IMR-90 (cell line): ENCODE data around the gene PBX3. TPM values are rescaled to one million over a fixed set of nuclear protein-coding genes. Genes with fewer than 3 reads are reported as not detected.

Experiments
- ATAC-seq: fragments of 200-7000 bp; cut with Tn5 transposase; 2 replicates; pipeline ENCODE4 v1.9.1; 2020; ENCODE audit warnings: low read depth, mild to moderate bottlenecking, moderate library complexity
- BruUV-seq: library from RNA; stranded (reverse); fragments of 400-500 nt; replicated peaks from 2 replicates; lab custom pipeline; 2021; lab: Mats Ljungman, UMichigan
- CTCF ChIA-PET: fragments of 300-600 bp; formaldehyde crosslinking; extraction: SDS; loops from one replicate; lab custom pipeline; 2021; ENCODE audit warnings: antibody characterized with exemption; lab: Yijun Ruan, JAX
- POLR2A ChIA-PET: fragments of 300-600 bp; sonication (Branson Sonifier 250); formaldehyde crosslinking; loops from one replicate; lab custom pipeline; 2022; ENCODE audit warnings: antibody characterized with exemption; ENCODE audit not compliant: unreplicated experiment; lab: Charles Lee
- DNase-seq: peaks from one replicate; pipeline ENCODE4 v3.0.0; 2013
- H2AFZ ChIP-seq: replicated peaks from 2 replicates; pipeline ENCODE3; 2013; ENCODE audit warnings: low read length, mild to moderate bottlenecking; ENCODE audit not compliant: poor library complexity
- H2AK5ac ChIP-seq: 2 replicates; pipeline ENCODE4 v1.6.1; 2013; ENCODE audit warnings: low read depth, low read length, inconsistent platforms
- H2AK9ac ChIP-seq: replicated peaks from 2 replicates; pipeline ENCODE3; 2013; ENCODE audit warnings: mild to moderate bottlenecking, low read depth, low read length, moderate library complexity; ENCODE audit not compliant: poor library complexity
- H2BK120ac ChIP-seq: 2 replicates; pipeline ENCODE4 v1.6.1; 2013; ENCODE audit warnings: low read depth, low read length, inconsistent platforms
- H2BK15ac ChIP-seq: 3 replicates; pipeline ENCODE4 v1.6.1; 2013; ENCODE audit warnings: low read depth, low read length, inconsistent platforms
- H2BK20ac ChIP-seq: 2 replicates; pipeline ENCODE4 v1.6.1; 2013; ENCODE audit warnings: low read depth, mild to moderate bottlenecking, inconsistent platforms, low read length, moderate library complexity
- H2BK5ac ChIP-seq: 2 replicates; pipeline ENCODE4 v1.6.1; 2013; ENCODE audit warnings: mild to moderate bottlenecking, low read depth, low read length, inconsistent platforms; ENCODE audit not compliant: poor library complexity, severe bottlenecking
- H3K14ac ChIP-seq: replicated peaks from 2 replicates; pipeline ENCODE4 v1.6.1; 2013; ENCODE audit warnings: low read depth, low read length, inconsistent platforms
- H3K18ac ChIP-seq: 2 replicates; pipeline ENCODE4 v1.6.1; 2013; ENCODE audit warnings: low read depth, low read length, control low read depth
- H3K23ac ChIP-seq: 2 replicates; pipeline ENCODE4 v1.6.1; 2013; ENCODE audit warnings: low read depth, low read length, inconsistent platforms
- H3K27ac ChIP-seq: 2 replicates; pipeline ENCODE4 v1.5.1; 2013; ENCODE audit warnings: mild to moderate bottlenecking, control low read depth, low read length; ENCODE audit not compliant: insufficient read depth
- H3K27me3 ChIP-seq: 2 replicates; pipeline ENCODE4 v1.6.1; 2013; ENCODE audit warnings: low read length; ENCODE audit not compliant: control insufficient read depth, insufficient read depth
- H3K36me3 ChIP-seq: 2 replicates; pipeline ENCODE4 v1.6.1; 2013; ENCODE audit warnings: low read length, mixed read lengths; ENCODE audit not compliant: control insufficient read depth, insufficient read depth
- H3K4ac ChIP-seq: 2 replicates; pipeline ENCODE4 v1.6.1; 2013; ENCODE audit warnings: low read depth, low read length, inconsistent platforms
- H3K4me1 ChIP-seq: 2 replicates; pipeline ENCODE4 v1.6.1; 2013; ENCODE audit warnings: low read length, mixed read lengths; ENCODE audit not compliant: control insufficient read depth, insufficient read depth
- H3K4me2 ChIP-seq: 2 replicates; pipeline ENCODE4 v1.6.1; 2013; ENCODE audit warnings: low read depth, mild to moderate bottlenecking, control low read depth, low read length, moderate library complexity
- H3K4me3 ChIP-seq: 2 replicates; pipeline ENCODE4 v1.5.1; 2013; ENCODE audit warnings: low read depth, mild to moderate bottlenecking, control low read depth, low read length, moderate library complexity; ENCODE audit not compliant: insufficient read depth
- H3K56ac ChIP-seq: 2 replicates; pipeline ENCODE4 v1.6.1; 2013; ENCODE audit warnings: low read length, inconsistent platforms; ENCODE audit not compliant: insufficient read depth; ENCODE audit errors: extremely low read depth
- H3K79me1 ChIP-seq, 2 experiments: 2 replicates each; pipeline ENCODE4 v1.6.1; 2013; ENCODE audit warnings: low read length in 2 of 2, inconsistent platforms in 1 of 2, low read depth in 1 of 2
- H3K9ac ChIP-seq: 2 replicates; pipeline ENCODE4 v1.6.1; 2013; ENCODE audit warnings: low read depth, low read length, control low read depth
- H3K9me1 ChIP-seq: 2 replicates; pipeline ENCODE4 v1.6.1; 2013; ENCODE audit warnings: low read length, inconsistent platforms; ENCODE audit not compliant: insufficient read depth
- H3K9me3 ChIP-seq: 2 replicates; pipeline ENCODE4 v1.6.1; 2013; ENCODE audit warnings: low read length; ENCODE audit not compliant: control insufficient read depth, insufficient read depth
- H4K20me1 ChIP-seq: 2 replicates; pipeline ENCODE4 v1.6.1; 2013; ENCODE audit warnings: low read length, inconsistent platforms; ENCODE audit not compliant: insufficient read depth
- H4K5ac ChIP-seq: 2 replicates; pipeline ENCODE4 v1.6.1; 2013; ENCODE audit warnings: mild to moderate bottlenecking, low read depth, low read length, control low read depth
- H4K8ac ChIP-seq, 2 experiments: 2 replicates each; pipeline ENCODE4 v1.6.1; 2013; ENCODE audit warnings: low read depth in 2 of 2, low read length in 2 of 2, control low read depth in 1 of 2, inconsistent platforms in 1 of 2
- H4K91ac ChIP-seq: 2 replicates; pipeline ENCODE4 v1.6.1; 2013; ENCODE audit warnings: low read depth, low read length, inconsistent platforms; ENCODE audit not compliant: insufficient read depth
- FOS ChIP-seq: fragments of 150-350 bp; IDR thresholded peaks from 2 replicates; pipeline ENCODE4 v1.6.1; 2016; ENCODE audit warnings: low read depth, low read length
- WGBS, 2 experiments: methylation state at CpG; one replicate each; pipeline versions ENCODE4 v1.1.5 to v1.1.7; 2013; ENCODE audit warnings: missing lambda C conversion rate in 2 of 2; ENCODE audit not compliant: insufficient read length in 1 of 2; ENCODE audit errors: extremely low coverage in 2 of 2; 5-methylcytosine and 5-hydroxymethylcytosine counted together
- dilution Hi-C: fragments of 300-500 bp; cut with HindIII; formaldehyde crosslinking; loops from one replicate; pipeline ENCODE4 v1.14.3; 2018; ENCODE audit warnings: low sequenced_read_pairs; ENCODE audit not compliant: unreplicated experiment
- in situ Hi-C: fragments of 300-500 bp; cut with MboI; formaldehyde crosslinking; loops from 3 replicates; pipeline ENCODE4 v1.14.3; 2019; ENCODE audit warnings: low sequenced_read_pairs, inconsistent platforms, mixed read lengths
- intact Hi-C: fragments of 100-400 bp; cut with micrococcal nuclease; formaldehyde crosslinking; loops from 2 replicates; pipeline ENCODE4 v1.10.0; 2022
- polyA plus RNA-seq, 3 experiments: library from polyadenylated mRNA; depleted of rRNA; stranded (reverse); fragments of >200 nt; gene quantifications; 2 replicates each; pipeline ENCODE4 v1.2.3, GENCODE V29; 2012; ENCODE audit warnings: low replicate concordance in 1 of 3
- total RNA-seq: library from RNA; depleted of rRNA; stranded (reverse); fragments of >200 nt; gene quantifications from 2 replicates; pipeline ENCODE4 v1.2.3, GENCODE V29; 2012
- TF ChIP-seq, protein P1 (sequence below): fragments of 150-350 bp; IDR thresholded peaks from 2 replicates; pipeline ENCODE4 v1.6.1; 2017; ENCODE audit warnings: mild to moderate bottlenecking, antibody characterized with exemption, low read length, low read depth

Gene PBX3
- total and polyA plus RNA-seq, 2 of the 4 experiments (the other 2 are of a cell fraction), result 12.0 to 15.6 TPM

DNA sequence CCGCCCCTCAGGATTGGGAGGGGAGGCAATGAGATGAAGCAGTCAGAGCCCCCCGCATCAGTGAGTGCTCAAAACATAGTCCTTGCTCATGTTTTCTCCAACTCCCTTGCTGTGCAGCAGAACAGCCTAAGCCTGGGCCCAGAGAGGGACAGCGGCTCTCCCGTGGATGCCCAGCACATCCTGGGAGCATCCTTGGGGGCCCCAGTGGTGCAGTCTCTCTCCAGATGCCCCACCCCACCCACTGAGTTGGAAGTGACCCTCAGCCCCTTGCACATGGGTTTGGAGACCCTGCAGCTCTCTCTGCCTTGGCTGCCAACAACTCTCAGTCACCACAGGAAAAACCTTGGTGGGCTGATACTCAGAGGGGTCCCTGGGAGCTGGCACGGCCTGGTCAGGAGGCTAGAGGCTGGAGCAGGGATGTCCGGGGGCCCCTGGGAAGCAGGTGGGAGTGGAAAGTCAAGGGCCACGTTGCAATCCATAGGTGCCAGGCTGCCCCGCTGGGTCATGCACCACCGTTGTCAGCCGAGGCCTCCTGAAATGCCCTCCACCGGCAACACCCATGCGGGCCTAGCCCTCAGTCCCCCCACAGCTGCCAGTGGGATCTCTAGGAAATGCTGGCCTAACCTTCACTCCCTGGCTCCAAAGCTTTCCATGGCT lies 242.5 kb downstream of the PBX3 start:
- H3K36me3 ChIP-seq, result no peaks in the 10 kb centered on the region
- H3K9ac ChIP-seq, result no peak overlapping the region
- no peak for ATAC-seq
- H3K4ac ChIP-seq, result no peak overlapping the region
- no peak for TF ChIP-seq FOS
- TF ChIP-seq, protein P1, sequence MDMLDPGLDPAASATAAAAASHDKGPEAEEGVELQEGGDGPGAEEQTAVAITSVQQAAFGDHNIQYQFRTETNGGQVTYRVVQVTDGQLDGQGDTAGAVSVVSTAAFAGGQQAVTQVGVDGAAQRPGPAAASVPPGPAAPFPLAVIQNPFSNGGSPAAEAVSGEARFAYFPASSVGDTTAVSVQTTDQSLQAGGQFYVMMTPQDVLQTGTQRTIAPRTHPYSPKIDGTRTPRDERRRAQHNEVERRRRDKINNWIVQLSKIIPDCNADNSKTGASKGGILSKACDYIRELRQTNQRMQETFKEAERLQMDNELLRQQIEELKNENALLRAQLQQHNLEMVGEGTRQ, result no peak
- H4K20me1 ChIP-seq, result no peaks in the 10 kb centered on the region
- no peaks in the 10 kb centered on the region for H3K9me1 ChIP-seq
- H2BK20ac ChIP-seq, result no peak overlapping the region
- H4K8ac ChIP-seq, result no peak overlapping the region
- H3K14ac ChIP-seq, result no peak overlapping the region
- H3K18ac ChIP-seq, result no peak overlapping the region
- H4K91ac ChIP-seq, result no peak overlapping the region
- no peak overlapping the region for H3K23ac ChIP-seq
- H2BK5ac ChIP-seq, result no peak overlapping the region
- no peak overlapping the region for H2BK120ac ChIP-seq
- H3K56ac ChIP-seq, result no peak overlapping the region
- H4K5ac ChIP-seq, result no peak overlapping the region
- in situ Hi-C loops (no loop called here), intact Hi-C loops (no loop called here), dilution Hi-C loops (no loop called here)
- no peak overlapping the region for H3K27ac ChIP-seq
- H3K27me3 ChIP-seq, result peaks cover 15% of the 10 kb centered on the region
- POLR2A ChIA-PET, result no interaction called here
- H3K79me1 ChIP-seq, result no peaks in the 10 kb centered on the region
- H3K9me3 ChIP-seq, result no peaks in the 10 kb centered on the region
- H3K4me3 ChIP-seq, result no peak overlapping the region
- DNase-seq, result no peak
- H2AK5ac ChIP-seq, result no peak overlapping the region
- CTCF ChIA-PET, result no interaction called here
- 74% methylated on average over 9 of the region's 12 CpGs; no CpG with 5 or more reads in 1 of the 2 experiments for WGBS, 2 experiments
- no TSS peak for BruUV-seq
- no peak overlapping the region for H2AK9ac ChIP-seq
- H3K4me2 ChIP-seq, result no peak overlapping the region
- H2AFZ ChIP-seq, result no peak overlapping the region
- no peak overlapping the region for H2BK15ac ChIP-seq
- H3K4me1 ChIP-seq, result no peaks in the 10 kb centered on the region
